HG03432 (cell line): ENCODE measurements around the gene SYVN1.
"Not testable (repeated sequence)": the region's sequence is repeated elsewhere in the genome, so short reads cannot be mapped to it uniquely, and the experiment has no call there.

Experiments used
- ATAC-seq: cut with Tn5 transposase; IDR thresholded peaks from one replicate; pipeline ENCODE4 v1.9.1; 2021; ENCODE audit warnings: mild to moderate bottlenecking, moderate library complexity; ENCODE audit not compliant: unreplicated experiment

SYVN1 gene

DNA sequence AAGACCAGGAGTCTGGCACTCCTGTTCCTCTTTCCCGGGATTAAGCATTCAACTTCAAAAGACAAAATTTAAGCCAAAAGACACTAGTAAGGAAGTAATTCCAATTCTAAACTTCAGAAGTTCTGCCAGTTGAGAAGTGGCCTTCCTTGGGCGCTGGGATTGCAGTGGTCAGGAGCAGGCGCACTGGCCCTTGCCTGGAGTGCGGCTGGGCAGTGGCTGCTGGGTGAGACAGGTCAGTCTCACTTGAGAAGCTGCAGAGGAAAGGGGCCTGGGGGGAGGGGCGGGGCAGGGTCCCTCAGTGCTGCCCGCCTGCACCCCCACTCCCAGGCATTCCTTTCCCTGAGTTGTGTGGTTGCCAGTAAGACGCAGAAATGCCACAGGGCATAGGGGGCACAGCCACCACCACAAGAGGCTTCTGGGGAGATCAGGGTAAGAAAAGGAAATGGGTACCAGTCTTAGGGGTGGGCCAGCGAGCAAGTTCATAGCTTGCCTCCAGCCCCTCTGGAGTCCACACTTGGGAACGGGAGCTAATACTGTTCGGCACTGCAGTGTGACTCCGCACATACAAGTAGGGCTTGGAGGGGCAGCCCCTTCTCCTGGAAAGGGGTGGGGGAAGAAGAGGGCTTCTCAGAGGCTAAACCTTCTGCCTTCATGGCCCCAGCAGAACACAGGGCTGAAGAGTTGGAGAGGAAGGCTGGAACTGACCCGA lies 6.7 kb downstream of the SYVN1 start:
- ATAC-seq: no peak

DNA sequence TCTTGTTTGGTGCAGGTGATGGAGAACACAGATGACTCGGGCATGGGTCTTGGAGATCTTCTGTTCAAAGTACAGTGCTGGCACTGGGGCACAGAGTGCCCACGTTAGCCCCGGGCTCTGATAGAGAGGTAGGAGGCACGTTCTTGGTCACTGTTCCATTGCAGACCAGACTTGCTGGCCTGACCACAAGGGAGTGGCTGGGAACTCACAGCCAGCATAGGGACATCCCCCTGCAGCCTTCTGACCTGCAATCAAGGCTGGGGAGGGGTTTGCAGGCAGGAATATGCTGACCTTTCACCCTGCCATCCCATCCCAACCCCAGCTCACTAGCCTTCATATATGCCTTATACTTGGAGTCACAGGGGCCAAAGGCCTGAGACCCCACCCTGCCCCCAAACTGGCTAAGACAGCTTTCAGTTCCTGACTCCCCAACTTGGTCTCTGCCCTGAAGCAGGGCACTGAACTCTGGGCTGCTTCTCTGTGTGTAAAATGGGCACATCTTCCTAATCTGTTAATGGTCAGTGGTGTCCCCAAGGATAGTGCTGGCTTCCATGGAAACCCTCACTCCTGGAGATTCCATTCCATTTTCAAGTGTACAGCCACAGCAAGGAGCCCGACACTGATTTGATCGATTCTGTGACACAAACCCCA lies 7.6 kb downstream of the SYVN1 start:
- no peak for ATAC-seq

DNA sequence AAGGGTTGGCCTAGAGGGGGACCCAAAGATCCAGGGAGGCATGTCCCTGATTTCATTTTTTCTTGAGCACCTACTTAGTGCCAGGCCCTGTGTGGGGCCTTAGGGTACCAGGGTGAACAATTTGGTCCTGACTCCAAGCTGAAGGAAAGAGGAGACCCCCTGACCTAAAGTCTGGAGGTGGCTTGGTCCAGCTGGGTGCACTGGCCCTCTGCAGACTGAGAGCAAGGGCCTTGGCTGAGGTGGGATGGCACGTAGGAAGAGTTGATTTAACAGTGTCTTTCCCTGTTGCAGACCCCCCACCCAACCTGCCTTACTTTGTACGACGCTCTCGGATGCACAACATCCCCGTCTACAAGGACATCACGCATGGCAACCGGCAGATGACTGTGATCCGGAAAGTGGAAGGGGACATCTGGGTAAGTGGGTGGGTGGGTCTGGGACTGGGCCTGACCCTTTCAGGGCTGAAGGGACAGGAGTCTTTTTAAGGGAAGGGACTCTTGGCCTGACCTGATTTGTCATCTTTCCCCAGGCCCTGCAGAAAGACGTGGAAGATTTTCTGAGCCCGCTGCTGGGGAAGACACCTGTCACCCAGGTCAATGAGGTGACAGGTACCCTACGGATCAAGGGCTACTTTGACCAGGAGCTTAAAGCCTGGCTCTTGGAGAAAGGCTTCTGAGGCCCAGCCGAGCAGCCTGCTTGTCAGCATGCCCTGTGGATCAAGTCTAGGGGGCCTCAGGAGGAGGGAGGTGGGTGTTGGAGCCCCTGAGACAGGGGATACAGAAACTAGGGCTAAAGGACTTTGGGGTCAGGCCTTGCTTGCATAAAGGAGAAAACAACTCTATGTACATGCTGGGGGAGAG lies 8.9 kb downstream of the SYVN1 start:
- no peak for ATAC-seq

DNA sequence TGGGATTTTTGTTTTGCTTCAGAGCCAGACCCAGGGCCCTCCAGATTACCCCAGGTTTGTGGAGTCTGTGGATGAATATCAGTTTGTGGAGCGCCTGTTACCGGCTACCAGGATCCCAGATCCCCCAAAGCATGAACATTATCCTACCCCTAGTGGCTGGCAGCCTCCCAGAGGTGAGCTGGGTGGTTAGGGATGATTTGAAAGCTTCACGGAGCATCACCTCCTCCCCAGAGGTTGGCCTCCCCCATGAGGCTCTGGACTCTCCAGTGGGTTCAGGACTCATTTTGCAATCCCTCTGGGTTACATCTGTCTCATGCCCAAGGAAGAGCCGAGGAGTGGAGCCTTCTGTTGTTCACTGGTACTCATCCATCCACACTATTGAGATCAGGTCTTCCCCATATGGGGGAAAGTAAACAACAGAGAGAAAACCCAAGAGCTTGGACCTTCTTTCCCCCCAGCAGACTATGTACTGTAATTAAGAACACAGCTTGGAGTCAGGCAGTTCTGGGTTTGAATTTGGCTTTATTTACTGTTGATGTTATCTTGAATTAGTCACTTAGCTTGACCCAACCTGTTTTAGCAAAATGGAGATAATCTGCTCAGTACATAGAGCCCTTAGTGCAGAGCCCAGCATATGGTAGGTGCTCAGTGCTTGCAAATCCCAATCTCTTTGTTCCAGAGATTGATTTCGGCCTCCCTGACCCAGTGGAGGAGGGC lies 9.7 kb downstream of the SYVN1 start:
- ATAC-seq: no peak

DNA sequence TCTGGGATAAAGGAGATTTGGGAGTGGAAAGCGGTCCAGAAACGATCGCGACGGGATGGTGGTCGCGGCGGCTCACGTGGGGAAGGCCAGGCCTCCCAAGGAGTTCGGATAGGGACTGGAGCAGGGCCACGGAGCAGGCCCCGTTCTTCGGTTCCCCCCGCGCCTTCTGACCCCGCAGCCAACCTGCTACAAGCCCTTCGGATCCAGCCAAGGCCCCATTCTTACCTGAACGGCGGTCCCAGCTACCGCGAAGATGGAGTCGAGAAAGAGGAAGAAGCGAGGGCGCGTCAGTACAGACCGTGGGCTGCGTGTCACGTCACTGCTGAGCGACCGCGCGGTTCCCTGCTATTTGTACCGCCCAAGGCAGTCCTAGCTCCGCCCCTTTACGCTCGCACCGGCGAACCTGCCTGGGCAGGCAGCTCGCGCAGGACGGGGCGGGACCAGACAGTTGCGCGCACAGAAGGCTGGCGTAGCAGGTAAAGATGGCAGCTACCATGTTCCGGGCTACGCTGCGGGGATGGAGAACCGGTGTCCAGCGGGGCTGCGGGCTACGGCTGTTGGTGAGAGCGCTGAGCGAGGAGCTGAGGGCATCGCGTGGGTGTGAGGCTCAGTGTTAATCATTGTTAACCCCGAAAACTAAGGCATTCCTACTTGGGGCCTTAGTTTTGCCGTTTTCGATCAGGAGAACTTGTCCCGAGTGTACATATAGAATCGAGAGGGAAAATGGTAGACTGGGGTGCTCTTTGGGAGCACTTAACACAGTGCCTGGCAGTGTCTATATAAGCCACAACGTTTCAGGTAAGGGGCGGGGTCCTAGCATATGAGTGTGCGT lies 12.2 kb downstream of the SYVN1 start, which contains the start of the genes FAU and MRPL49:
Gene FAU (minus strand): TSS at position 270 of the 832 bp plus-strand sequence. CDS start 321 bp downstream, outside the sequence.
Gene MRPL49 (plus strand): TSS at position 457 of the 832 bp plus-strand sequence. CDS start 26 bp downstream, at position 483.
- ATAC-seq: peak; percentile 71

DNA sequence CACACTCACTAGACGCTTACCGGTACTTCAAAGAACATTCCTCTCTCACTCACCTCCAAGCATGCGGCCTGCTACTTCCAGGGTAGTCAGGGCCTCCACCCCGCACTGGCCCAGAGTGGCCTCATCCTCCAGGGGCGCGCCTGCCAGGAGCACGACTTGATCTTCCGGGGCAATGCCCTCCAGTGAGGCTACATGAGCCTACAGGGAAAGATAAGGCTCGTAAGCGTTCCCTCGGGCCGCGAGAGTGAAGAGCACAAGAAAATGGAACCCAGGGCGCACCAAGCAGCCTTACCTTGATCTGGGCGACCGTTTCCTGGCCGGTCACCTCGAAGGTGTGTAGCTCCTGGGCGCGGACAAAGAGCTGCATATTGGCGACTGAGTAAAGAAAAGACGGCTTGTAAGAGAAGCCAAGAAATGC lies 12.9 kb downstream of the SYVN1 start:
- no peak for ATAC-seq

DNA sequence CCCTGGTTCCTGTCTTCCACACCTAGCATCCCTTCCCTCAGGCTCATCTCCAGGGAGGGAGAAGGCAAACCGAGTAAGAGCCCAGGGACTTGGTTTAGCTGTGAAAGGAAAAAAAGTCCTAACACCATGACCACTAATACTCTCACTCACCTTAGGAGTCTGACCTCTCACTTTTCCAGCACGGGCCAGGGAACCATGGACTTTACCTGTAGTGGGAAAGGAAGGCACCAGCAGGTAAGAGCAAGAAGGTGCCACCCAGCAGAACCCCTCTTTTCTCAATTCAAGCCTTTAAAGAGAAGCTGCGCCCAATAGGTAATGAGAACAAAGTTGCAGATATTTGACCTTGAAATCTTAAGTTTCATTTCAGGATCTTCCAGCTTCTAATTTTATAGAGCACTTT lies 13.5 kb downstream of the SYVN1 start:
- ATAC-seq: no peak

DNA sequence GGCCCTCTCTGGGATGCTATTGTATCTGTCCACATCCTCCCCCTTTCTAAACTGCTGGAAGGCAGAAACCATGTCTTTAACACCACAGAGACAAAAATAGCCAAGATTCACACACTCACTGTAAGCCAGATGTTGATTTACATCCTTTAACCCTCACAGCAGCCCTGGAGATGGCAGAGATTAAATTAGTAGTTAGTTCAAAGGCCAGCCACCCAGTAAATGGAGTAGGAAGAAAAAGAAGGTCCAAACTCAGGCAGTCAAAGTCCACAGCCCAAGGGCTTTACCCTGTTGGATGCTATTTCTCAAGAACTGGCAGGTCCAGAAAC lies 14.7 kb downstream of the SYVN1 start:
- no peak for ATAC-seq

DNA sequence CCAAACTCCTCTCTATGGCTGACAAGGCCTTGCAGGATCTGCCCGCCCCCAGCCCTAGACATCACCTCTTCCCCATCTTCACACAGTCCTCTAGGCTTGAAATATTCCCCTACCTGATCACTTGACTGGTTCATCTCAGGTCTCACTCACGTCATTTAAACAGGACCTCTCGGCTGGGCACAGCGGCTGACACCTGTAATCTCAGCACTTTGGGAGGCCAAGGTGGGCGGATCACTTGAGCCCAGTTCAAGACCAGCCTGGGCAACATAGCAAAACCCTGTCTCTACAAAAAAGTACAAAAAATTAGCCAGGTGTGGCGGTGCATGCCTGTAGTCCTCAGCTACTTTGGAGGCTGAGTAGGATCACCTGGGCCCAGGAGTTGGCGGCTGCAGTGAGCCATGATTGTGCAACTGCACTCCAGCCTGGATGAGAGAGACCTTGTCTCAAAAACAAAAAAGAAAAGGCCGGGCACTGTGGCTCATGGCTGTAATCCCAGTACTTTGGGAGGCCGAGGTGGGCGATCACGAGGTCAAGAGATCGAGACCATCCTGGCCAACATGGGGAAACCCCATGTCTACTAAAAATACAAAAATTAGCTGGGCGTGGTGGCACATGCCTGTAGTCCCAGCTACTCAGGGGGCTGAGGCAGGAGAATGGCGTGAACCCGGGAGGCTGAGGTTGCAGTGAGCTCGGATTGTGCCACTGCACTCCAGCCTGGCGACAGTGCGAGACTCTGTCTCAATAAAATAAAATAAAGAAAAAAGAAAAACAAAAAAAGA lies 15.2 kb downstream of the SYVN1 start:
- ATAC-seq: not testable (repeated sequence)

DNA sequence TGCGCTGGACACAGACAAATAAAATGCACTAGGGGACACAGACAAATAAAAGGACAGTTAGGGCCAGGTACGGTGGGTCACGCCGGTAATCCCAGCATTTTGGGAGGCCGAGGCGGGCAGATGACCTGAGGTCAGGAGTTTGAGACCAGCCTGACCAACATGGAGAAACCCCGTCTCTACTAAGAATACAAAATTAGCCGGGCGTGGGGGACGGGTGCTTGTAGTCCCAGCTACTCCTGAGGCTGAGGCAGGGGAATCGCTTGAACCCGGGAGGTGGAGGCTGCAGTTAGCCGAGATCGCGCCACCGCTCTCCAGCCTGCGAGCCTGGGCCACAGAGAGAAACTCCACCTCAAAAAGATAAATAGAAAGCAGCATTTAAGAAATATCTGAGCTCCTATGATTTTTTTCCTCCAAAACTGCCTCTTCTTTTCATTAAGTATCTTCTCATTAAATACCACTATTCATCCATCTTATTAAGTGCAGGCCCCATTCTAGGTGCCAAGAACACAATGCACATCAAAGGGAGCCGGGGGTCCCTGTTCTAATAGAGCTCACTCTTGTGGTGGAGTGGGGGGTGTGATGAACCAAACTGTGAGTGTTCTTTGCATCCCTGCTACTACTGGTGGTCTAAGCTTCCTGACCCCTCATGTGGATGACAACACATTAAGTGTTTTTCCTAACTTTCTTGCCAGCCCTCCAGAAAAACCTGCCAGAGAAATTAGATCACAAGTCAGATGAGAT lies 16.1 kb downstream of the SYVN1 start:
- ATAC-seq: no peak

DNA sequence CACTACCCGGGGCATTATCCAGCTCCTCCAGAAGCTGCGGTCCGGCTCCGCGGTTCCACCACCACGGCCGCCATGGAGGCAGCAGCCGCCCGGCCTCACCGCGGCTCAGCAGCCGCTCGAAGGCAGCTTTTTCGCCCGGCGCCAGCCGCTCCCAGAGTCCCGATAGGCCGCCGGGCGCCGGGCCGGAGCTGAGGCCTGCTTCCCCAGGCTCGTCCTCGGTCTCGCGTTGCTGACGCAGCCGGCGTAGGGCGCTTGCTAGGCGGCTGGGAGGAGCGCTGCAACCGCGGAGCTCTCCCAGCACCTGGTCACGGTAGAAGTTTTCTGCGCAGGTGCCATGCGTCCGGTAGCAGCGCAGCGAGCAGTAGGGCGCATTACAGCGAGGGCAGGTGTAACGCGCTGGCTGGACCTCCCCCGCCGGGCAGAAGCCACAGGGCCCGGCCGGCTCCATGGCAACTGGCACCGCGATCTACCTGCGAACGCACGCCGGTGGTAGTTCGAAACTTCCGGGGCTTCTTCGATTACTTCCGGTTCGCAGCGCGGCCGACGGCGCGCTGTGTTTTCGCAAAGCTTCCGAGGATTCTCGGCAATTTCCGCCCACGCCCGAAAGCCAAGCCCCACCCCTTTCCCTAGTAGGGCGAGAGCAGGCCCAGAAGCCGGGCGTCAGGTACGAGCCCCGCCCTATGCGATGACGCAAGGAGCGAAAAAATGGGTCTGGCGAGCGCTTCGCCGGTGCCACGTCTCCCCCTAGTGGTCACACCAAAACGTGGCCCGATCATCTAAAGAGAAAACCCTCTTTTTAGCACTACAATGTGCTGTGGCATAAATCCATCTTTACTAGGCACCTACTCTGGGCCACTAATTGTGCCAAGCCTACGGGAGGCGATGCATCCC lies 16.9 kb downstream of the SYVN1 start, which contains the start of gene ZNHIT2:
Gene ZNHIT2 (minus strand): TSS at position 496 of the 891 bp plus-strand sequence. CDS start 48 bp downstream, at position 448.
- peak; percentile 57 for ATAC-seq

DNA sequence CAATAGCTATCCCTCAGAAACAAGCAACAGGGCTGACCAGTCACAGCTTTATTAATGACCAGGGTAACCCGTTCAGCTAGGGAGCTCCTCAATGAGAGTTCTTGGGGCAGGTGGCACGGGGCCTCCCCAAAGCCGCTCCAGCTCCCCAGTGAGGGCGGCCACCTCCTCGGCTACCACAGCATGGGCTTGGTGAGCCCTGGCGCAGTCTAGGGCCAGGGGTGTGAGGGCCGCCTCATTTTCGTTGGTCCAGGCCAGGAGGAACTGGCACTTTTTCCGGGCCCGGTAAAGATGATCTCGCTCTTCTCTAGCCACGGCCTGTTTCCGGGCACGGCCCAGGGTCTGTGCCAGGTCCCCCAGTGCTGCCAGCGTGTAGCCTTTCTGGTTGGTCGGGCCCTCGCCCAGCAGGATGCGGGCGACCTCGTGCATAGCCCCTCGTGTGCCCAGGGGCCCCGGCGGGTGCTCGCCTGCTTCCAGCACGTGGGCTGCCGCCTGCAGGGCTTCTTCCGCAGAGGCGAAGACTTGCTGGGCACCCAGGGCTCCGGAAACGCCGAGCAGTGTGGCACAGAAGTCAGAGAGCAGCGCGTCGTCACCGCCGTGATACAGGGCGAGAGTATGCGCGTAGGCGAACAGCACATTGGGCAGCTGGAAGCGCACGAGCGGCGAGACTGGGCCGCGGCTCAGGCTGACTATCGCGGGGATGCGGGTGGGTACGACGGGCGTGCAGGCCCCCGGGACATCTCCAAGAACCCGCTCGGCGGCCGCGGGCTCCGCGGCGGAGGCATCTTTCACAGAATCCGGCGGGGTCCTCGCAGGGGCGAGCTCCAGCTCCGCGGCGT lies 17.7 kb downstream of the SYVN1 start:
- ATAC-seq: peak; percentile 2

DNA sequence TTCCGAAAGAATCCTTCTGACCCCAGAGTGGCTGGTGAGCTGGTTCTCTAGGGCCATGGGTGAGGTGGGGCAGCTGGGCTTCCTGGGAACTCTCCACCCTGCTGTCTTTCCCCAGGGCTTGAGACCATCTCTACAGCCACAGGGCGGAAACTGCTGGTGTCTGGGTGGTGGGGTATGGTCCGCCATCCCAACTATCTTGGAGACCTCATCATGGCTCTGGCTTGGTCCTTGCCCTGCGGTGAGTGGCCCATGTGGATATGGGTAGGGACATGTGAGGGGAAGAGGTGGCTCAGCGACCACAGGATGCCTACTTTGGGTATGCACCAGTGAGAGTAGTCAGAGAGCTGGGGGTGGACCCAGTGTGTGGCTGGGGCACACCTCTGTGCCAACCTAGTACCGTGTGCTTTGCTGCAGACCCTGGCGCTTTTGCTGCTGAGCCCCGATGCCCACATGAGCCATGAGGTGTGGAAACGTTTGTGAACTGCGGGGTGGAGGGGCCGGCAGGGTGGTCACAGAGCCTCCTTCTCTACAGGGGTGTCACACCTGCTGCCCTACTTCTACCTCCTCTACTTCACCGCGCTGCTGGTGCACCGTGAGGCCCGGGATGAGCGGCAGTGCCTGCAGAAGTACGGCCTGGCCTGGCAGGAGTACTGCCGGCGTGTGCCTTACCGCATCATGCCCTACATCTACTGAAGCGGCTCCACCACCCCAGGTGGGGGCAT lies 18.8 kb downstream of the SYVN1 start:
- ATAC-seq: no peak

DNA sequence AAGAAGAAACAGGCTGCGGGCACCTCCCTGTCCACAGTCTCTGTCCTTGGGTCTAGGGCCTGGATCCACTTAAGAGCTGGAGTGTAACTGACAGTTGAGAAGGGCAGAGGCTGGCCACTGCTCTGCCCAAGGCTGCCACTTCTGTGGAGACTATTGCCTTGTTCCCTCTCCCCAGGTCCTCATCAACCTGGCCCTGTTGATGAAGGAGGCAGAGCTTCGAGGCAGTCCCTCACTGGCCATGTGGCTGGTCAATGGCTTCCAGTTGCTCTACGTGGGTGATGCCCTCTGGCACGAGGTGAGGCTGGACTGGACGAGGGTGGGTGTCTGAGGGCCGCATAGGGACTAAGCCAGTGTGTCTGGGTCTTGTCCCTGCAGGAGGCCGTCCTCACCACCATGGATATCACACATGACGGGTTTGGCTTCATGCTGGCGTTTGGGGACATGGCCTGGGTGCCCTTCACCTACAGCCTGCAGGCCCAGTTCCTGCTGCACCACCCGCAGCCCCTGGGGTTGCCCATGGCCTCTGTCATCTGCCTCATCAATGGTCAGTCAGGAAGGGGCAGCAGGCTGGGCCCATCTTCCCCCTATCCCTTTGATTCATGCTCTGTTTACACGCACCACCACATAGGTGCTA lies 19.7 kb downstream of the SYVN1 start:
- no peak for ATAC-seq

DNA sequence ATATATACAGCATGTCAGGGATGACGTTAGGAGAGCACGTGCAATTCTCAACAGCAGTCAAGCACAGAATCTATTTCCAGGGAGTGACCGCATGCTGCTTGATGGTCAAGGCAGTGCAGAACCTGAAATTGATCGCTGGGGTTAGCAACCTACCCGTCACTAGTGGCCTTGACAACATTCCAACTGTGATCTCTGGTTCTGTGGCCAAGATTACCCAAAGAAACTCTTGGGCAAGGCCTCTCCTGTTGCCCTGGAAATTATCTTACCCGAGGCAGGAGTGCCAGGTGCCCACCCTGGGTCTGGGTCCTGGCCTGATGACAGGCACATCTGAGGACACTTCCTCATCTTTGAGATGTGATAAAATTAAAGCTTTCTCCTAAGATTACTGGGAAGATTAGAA lies 20.5 kb downstream of the SYVN1 start:
- no peak for ATAC-seq
